HG02943 (cell line): Measurements from ENCODE around the gene MMS19.
"Not testable (repeated sequence)": the region's sequence is repeated elsewhere in the genome, so short reads cannot be mapped to it uniquely, and the experiment has no call there.

Experiments
- ATAC-seq: cut with Tn5 transposase; IDR thresholded peaks from one replicate; pipeline ENCODE4 v1.9.1; 2021; ENCODE audit warnings: mild to moderate bottlenecking, low read depth, moderate library complexity; ENCODE audit not compliant: unreplicated experiment

The MMS19 gene

DNA sequence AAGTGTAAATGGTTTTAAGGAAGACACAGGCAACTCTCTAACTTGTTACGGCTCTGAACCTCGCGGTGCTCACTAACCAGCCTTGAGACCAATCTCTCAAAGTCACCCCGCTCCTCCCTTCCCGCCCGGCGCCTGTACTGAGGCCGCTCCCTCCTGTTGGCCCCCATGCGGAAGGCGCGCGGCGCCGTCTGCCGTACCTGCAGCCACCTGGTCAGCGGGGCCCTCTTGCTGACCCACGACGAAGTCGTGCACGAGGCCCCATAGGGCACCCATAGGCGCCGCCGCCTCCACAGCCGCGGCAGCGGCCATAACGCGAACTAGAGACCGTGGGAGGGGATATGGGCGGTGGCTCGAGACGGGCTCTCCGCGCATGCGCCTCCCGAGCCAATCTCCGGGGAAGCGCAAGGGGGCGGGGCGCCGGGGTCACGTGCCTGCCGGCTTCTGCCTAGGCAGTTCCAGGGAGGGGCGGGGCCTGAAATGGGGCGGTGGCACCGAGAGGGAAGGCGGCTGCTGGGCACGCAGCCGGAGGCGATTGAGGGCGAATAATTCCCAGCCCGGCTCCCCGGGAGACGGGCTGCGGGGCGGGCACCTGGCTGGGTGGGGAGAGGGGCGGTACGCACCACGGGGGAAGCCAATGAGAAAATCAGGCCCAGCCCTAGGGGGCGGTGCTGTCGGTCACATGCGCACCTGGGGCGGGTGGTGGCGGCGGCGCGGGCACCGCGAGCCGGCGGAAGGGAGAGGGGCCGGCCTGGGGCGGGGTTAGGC is at the start of gene MMS19:
Gene MMS19, minus strand, starts transcription at position 347 of the 765 bp plus-strand sequence. Its CDS starts 38 bp downstream, at position 309.
- ATAC-seq, result peak; percentile 92

DNA sequence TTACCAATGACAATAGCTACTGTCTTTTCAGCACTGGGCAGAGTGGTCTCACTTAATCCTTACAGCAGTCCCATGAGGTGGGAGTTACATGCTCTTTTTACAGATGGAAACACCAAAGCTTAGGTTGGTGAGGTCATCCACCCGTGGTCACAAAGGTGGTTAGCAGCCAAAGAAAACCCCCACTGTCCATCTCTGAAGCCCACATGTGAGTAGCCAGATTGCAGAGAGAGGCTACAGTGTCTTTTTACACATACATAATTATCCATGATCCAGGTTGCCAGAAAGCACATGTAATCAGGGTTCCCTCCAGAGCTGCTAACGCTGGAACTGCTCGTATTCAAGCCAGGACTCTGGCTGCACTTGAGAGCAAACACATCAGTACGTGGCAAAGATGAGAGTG is 49.7 kb upstream of the MMS19 start:
- ATAC-seq, result no peak

GRCh38 chr10:97547271-97547600 is 49.0 kb upstream of the MMS19 start:
- no peak for ATAC-seq

DNA sequence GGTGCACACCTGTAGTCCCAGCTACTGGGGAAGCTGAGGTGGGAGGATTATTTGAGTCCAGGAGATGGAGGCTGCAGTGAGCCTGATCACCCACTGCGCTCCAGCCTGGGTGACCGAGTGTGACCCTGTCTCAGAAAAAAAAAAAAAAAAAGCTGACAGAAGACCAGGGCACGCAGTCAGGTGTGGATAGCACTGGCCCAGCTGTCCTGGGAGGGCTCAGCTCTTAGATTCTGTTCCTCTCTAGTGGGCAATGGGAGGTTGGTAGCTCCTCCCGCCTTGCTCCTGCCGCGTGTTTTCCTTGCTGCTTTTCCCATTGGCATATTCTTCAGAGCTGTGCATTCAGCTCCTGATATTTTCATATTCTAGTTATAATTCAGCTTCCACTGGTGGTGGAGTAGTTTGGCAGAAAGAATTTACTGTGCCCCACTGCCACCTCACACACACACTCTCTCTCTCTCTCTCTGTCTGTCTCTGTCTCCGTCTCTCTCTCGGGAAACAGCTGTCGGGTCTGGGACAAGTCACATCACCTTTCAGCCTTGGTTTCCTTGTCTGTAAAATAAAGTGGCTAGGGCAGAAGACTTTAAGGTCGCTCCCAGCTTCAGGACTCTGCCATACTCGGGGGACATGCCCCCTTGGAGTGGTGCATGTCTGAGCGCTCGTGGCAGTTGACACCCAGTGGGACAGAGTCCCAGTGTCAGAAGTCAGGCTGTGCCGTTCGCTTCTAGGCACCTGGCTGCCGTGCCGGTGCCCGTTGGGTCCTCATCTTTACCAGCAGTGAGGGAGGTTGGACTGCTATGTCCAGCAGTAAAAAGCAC is 48.4 kb upstream of the MMS19 start:
- ATAC-seq, result no peak

GRCh38 chr10:97543025-97543546 is 44.9 kb upstream of the MMS19 start:
- ATAC-seq, result no peak

GRCh38 chr10:97542169-97543024 is 44.2 kb upstream of the MMS19 start:
- ATAC-seq, result no peak

- no peak for ATAC-seq
These were observed 42.7 kb upstream of the MMS19 start for GRCh38 chr10:97540669-97541500.

GRCh38 chr10:97539523-97540200 is 41.4 kb upstream of the MMS19 start:
- ATAC-seq, result no peak

GRCh38 chr10:97538839-97539238 is 40.6 kb upstream of the MMS19 start:
- ATAC-seq, result no peak

DNA sequence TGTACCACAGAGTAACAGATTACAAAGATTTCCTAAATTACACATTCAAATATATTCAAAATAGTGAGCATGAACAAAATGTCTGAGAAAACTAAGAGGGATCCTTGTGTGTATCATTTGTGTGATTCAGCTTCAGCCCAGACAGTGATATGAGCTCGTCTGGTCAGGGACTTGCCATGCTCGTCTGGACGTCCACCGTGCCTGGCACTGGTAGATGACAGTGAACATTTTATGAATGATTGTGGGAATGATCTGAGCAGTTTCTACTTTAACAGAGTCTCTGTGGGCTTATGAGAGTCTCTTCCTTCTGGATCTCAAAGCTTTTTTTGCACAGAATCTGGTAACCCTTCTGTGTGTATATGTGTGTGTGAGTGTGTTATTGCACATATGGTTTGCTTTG is 40.2 kb upstream of the MMS19 start:
- no peak for ATAC-seq

GRCh38 chr10:97537186-97537869 is 39.1 kb upstream of the MMS19 start:
- ATAC-seq, result no peak

DNA sequence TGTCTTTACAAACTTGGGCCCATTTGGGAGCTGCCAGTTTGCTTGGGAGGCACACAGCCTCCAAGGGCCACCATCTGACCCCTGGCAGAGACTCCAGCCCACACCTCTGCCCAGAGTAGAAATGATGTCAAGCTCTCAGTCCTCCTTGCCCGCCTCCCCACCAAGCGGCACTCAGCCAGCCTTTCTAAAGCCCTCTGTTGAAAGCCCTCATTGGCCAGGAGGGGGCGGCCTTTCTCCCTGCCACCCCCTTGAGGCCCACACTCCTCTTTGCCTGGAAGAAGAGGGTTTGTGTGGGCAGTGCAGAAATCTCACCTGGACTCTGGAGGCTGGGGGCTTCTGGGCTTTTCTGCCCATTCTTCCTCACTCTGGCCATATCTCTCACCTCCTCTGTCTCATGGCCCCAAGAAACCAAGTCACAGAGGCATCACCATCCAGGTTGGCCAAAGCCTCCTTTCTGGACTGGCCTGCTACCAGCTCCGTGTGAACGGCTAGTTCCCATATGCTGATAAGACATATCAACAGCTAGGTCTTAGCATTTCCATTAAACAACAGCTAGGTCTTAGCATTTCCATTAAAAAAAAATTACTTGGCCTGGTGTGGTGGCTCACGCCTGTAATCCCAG is 36.6 kb upstream of the MMS19 start:
- no peak for ATAC-seq

DNA sequence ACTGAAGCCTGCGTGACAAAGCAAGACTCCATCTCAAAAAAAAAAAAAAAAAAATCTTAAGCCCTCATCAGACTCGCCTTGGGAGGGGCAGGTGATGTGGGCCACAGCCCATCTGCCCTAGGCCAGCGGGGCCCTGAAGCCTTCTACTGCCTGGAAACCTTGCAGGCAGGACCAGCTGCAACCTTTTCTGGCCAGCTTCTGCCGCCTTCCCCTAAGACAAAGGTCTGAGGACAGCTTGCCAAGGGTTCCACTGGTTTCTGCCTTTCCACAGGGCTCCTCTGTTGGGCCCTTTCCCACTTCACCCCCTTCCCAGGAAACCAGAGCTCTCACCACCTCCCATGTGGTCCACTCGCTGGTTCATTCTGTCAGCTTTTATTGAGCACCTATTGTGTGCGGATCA is 35.7 kb upstream of the MMS19 start:
- no peak for ATAC-seq

DNA sequence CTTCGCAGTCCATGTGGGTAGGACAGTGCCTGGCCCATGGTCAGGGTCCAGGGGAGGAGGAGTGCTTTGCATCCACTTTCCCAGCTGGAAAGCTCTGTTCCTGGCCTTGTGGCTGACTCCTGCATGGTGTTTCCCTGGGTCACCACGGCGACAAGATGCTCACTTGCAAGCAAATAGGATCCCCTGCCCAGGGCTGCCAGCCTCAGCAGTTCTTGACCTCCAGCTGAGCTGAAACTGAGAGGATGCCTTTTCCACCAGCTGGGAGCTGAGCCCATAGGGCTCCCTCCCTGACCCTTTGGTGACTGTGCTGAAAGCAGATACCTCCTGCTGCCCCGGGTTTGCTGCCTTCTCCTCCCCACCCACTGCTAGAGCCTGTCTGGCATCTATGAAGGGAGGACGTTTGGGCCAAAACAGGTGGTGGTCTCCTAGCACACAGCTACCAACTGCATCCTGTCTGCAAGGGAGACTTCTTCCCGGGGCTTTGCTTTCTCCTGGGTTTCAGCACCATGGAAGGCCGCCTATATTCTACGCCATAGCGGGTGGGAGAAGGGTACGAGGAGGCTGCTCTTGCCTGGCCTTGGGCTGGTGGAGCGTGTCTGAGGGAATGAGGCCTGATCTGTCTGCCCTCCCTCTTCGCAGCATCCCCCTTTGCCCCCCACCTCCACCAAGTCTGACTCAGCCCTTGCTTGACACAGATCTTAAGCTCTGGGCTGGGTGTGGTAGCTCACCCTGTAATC is 34.9 kb upstream of the MMS19 start:
- no peak for ATAC-seq

GRCh38 chr10:97531401-97531986 is 33.3 kb upstream of the MMS19 start:
- no peak for ATAC-seq

GRCh38 chr10:97529685-97530465 is 31.7 kb upstream of the MMS19 start:
- no peak for ATAC-seq

GRCh38 chr10:97528876-97529275 is 30.7 kb upstream of the MMS19 start:
- ATAC-seq, result not testable (repeated sequence)
